ACHN (cell line): Measurements from ENCODE around the gene SMIM24.
"Not testable (repeated sequence)": the region's sequence is repeated elsewhere in the genome, so short reads cannot be mapped to it uniquely, and the experiment has no call there.

Experiments used
- DNase-seq: peaks from one replicate; pipeline ENCODE4 v3.0.0-alpha.2; 2015
- in situ Hi-C: cut with HindIII; loops from 2 replicates; pipeline ENCODE4 v1.10.0; 2017; ENCODE audit warnings: low sequenced_read_pairs, low pct_ligation_motif_present, low pct_unique_long_range_greater_than_20kb

Gene SMIM24

GRCh38 chr19:3448616-3449334 lies 31.6 kb downstream of the SMIM24 start:
- no peak for DNase-seq
- in situ Hi-C loops = no loop called here

- DNase-seq, in situ Hi-C loops: not testable (repeated sequence)
Measured at GRCh38 chr19:3446657-3447056, 33.7 kb downstream of the SMIM24 start.

- in situ Hi-C loops = no loop called here
- DNase-seq = no peak
Measured at GRCh38 chr19:3444695-3445234, 35.6 kb downstream of the SMIM24 start.

- in situ Hi-C loops = no loop called here
Measured at GRCh38 chr19:3443840-3444694, 36.3 kb downstream of the SMIM24 start.

GRCh38 chr19:3442487-3443071 lies 37.7 kb downstream of the SMIM24 start:
- in situ Hi-C loops = no loop called here
- DNase-seq = no peak

More at GRCh38 chr19:3443840-3444694, 36.3 kb downstream of the SMIM24 start:
- no peak for DNase-seq

GRCh38 chr19:3441986-3442329 lies 38.4 kb downstream of the SMIM24 start:
- in situ Hi-C loops = no loop called here

GRCh38 chr19:3441089-3441985 lies 39.0 kb downstream of the SMIM24 start:
- no peak for DNase-seq
- in situ Hi-C loops = no loop called here

More at GRCh38 chr19:3441986-3442329, 38.4 kb downstream of the SMIM24 start:
- no peak for DNase-seq

GRCh38 chr19:3440082-3440481 lies 40.2 kb downstream of the SMIM24 start:
- peak; percentile 40 for DNase-seq
- in situ Hi-C loops = no loop called here

GRCh38 chr19:3434630-3435553 lies 45.4 kb downstream of the SMIM24 start:
- in situ Hi-C loops = no loop called here
- DNase-seq = peak; percentile 91

- no peak for DNase-seq
- in situ Hi-C loops = no loop called here
Measured at GRCh38 chr19:3433805-3434540, 46.4 kb downstream of the SMIM24 start.

- in situ Hi-C loops = no loop called here
- DNase-seq = no peak
Measured at GRCh38 chr19:3433313-3433712, 47.0 kb downstream of the SMIM24 start.

GRCh38 chr19:3431760-3432397 lies 48.4 kb downstream of the SMIM24 start:
- DNase-seq = no peak
- in situ Hi-C loops = no loop called here

GRCh38 chr19:3430366-3430680 lies 50.0 kb downstream of the SMIM24 start:
- DNase-seq, in situ Hi-C loops: not testable (repeated sequence)

- in situ Hi-C loops = no loop called here
Measured at GRCh38 chr19:3426433-3426832, 53.9 kb downstream of the SMIM24 start.

More at GRCh38 chr19:3426433-3426832, 53.9 kb downstream of the SMIM24 start:
- DNase-seq = no peak
